Lower lobe of right lung (tissue), 2 donors: ENCODE measurements around the gene PTH2. TPM values are rescaled to one million over a fixed set of nuclear protein-coding genes. Genes with fewer than 3 reads are reported as not detected.

Experiments used
- ATAC-seq, 2 donors: fragments of 200-7000 bp; cut with Tn5 transposase; one replicate each; pipeline ENCODE4 v1.9.1; 2020 to 2022; ENCODE audit warnings: mild to moderate bottlenecking in 2 of 2, moderate library complexity in 2 of 2
- DNase-seq: peaks from one replicate; pipeline ENCODE4 v3.0.0-alpha.2; 2020
- H3K27ac ChIP-seq: fragments of 200-600 bp; one replicate; pipeline ENCODE4 v1.8.0; 2022
- H3K27me3 ChIP-seq: fragments of 200-600 bp; one replicate; pipeline ENCODE4 v1.8.0; 2022; ENCODE audit warnings: low read depth
- H3K36me3 ChIP-seq: fragments of 200-600 bp; one replicate; pipeline ENCODE4 v1.8.0; 2022; ENCODE audit warnings: mild to moderate bottlenecking
- H3K4me1 ChIP-seq: fragments of 200-600 bp; one replicate; pipeline ENCODE4 v1.8.0; 2022
- H3K4me3 ChIP-seq: fragments of 200-600 bp; one replicate; pipeline ENCODE4 v1.8.0; 2022; ENCODE audit warnings: mild to moderate bottlenecking
- H3K9me3 ChIP-seq: fragments of 200-600 bp; one replicate; pipeline ENCODE4 v1.8.0; 2022
- intact Hi-C: fragments of 100-400 bp; cut with DNase I; formaldehyde crosslinking; loops from one replicate; pipeline ENCODE4 v1.11.0; 2022
- total RNA-seq: library from RNA; stranded (reverse); fragmentation: NEBNext Ultra II Directional; extraction: Animal tissue kit (Norgen Biotek cat#: 25700); gene quantifications from one replicate; pipeline ENCODE4 v1.2.1, GENCODE V29; 2021
- TF ChIP-seq, protein P1 (sequence below): fragments of 200-600 bp; IDR thresholded peaks from one replicate; pipeline ENCODE4 v1.8.0; 2022; ENCODE audit warnings: antibody characterized with exemption, mild to moderate bottlenecking
- donor health status: DM: no; HTN: yes; CAD: no; lungs with severe emphysema.

Gene PTH2
- total RNA-seq, 1 donor from 2014 or later: not detected

DNA sequence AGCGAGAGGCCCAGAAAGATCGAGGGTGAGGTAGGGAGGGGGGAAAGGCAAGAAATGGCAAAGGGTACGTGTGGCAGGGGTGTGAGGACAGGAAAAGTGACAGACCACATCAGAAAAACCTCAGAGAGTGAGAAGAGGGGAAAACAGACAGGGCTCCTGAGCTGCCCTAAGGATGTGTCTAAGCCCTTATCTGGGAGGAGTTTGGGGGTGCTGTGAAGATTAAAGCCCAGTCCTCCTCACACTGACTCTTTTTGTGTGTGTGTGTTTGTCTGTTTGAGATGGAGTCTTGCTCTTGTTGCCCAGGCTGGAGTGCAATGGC is 703 bp upstream of the PTH2 start:
- Histone ChIP-seq H3K4me3 (no peak overlapping the region), H3K4me1 (peaks cover 38% of the 10 kb centered on the region), H3K9me3 (no peaks in the 10 kb centered on the region), H3K27ac (no peak overlapping the region), H3K36me3 (no peaks in the 10 kb centered on the region), H3K27me3 (peaks cover 94% of the 10 kb centered on the region)
- no peak for ATAC-seq
- DNase-seq: no peak
- TF ChIP-seq, protein P1, sequence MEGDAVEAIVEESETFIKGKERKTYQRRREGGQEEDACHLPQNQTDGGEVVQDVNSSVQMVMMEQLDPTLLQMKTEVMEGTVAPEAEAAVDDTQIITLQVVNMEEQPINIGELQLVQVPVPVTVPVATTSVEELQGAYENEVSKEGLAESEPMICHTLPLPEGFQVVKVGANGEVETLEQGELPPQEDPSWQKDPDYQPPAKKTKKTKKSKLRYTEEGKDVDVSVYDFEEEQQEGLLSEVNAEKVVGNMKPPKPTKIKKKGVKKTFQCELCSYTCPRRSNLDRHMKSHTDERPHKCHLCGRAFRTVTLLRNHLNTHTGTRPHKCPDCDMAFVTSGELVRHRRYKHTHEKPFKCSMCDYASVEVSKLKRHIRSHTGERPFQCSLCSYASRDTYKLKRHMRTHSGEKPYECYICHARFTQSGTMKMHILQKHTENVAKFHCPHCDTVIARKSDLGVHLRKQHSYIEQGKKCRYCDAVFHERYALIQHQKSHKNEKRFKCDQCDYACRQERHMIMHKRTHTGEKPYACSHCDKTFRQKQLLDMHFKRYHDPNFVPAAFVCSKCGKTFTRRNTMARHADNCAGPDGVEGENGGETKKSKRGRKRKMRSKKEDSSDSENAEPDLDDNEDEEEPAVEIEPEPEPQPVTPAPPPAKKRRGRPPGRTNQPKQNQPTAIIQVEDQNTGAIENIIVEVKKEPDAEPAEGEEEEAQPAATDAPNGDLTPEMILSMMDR: no peak
- intact Hi-C loops: no loop called here

GRCh38 chr19:49422407-49423070 is 702 bp downstream of the PTH2 start:
- peaks cover 27% of the 10 kb centered on the region for H3K4me1 ChIP-seq
- TF ChIP-seq, protein P1: peak; percentile 40
- H3K4me3 ChIP-seq: peak overlapping the region; percentile 34
- no peak overlapping the region for H3K27ac ChIP-seq
- no peaks in the 10 kb centered on the region for H3K9me3 ChIP-seq
- no peak for DNase-seq
- H3K36me3 ChIP-seq: no peaks in the 10 kb centered on the region
- ATAC-seq: peak; percentile 57 to 65
- intact Hi-C loops: no loop called here
- peaks cover 85% of the 10 kb centered on the region for H3K27me3 ChIP-seq

DNA sequence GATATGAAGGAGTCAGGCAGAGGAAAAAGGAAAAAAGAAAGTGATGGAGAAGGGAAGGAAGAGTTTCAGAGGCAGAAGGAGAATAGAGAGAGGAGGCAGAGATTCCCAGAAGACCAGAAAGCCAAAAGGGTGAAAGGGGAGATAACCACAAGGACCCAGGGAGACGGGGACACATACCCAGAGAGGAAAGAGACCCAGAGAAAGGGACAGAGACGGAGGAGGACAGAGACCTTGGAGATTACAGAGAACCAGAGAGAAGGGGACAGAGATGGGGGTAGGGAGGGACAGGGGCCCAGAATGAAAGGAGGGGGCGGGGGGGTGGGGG is 1.4 kb downstream of the PTH2 start:
- H3K4me1 ChIP-seq: peaks cover 27% of the 10 kb centered on the region
- H3K9me3 ChIP-seq: no peaks in the 10 kb centered on the region
- H3K4me3 ChIP-seq: no peak overlapping the region
- no peak overlapping the region for H3K27ac ChIP-seq
- ATAC-seq: no peak
- H3K36me3 ChIP-seq: no peaks in the 10 kb centered on the region
- H3K27me3 ChIP-seq: peaks cover 78% of the 10 kb centered on the region
- DNase-seq: no peak
- intact Hi-C loops: no loop called here
- TF ChIP-seq, protein P1: no peak

- H3K4me3 ChIP-seq: peak overlapping the region; percentile 41
- peak; percentile 67 to 86 for ATAC-seq
- intact Hi-C loops: no loop called here
- DNase-seq: peak; percentile 77
- no peaks in the 10 kb centered on the region for H3K9me3 ChIP-seq
- peaks cover 27% of the 10 kb centered on the region for H3K4me1 ChIP-seq
- H3K27me3 ChIP-seq: peaks cover 78% of the 10 kb centered on the region
- H3K27ac ChIP-seq: no peak overlapping the region
- H3K36me3 ChIP-seq: no peaks in the 10 kb centered on the region
- TF ChIP-seq, protein P1: no peak
These were observed 2.0 kb downstream of the PTH2 start for GRCh38 chr19:49421039-49421877.

DNA sequence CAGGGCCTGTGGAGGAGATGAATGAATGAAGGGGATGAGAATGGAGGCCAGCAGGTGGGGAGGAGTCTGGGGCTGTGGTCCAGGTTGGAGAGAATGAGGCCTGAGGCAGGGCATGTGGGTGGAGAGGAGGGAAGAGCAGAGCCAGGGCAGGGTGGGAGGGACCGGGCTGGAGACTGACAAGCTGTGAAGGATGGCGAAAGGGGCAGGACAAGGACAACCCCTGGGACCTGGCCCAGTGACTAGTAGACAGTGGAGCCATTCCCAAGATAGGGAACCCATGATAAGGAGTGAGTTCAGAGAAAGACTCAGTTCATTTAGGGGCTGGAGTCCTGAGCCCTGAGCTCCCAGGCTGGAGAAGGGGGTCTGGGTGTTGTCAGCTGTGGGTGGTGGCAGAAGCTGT is 3.0 kb downstream of the PTH2 start:
- ATAC-seq: no peak

More for the DNA sequence above, 3.0 kb downstream of the PTH2 start:
- H3K4me1 ChIP-seq: peaks cover 27% of the 10 kb centered on the region
- DNase-seq: no peak
- intact Hi-C loops: no loop called here
- no peak overlapping the region for H3K4me3 ChIP-seq
- no peak overlapping the region for H3K27ac ChIP-seq
- H3K27me3 ChIP-seq: peaks cover 70% of the 10 kb centered on the region
- TF ChIP-seq, protein P1: no peak
- no peaks in the 10 kb centered on the region for H3K9me3 ChIP-seq
- H3K36me3 ChIP-seq: no peaks in the 10 kb centered on the region
